HG03571 (cell line): ENCODE results near the gene DSG1.
"Not testable (repeated sequence)": the region's sequence is repeated elsewhere in the genome, so short reads cannot be mapped to it uniquely, and the experiment has no call there.

Experiments
- ATAC-seq: cut with Tn5 transposase; IDR thresholded peaks from one replicate; pipeline ENCODE4 v1.9.1; 2021; ENCODE audit not compliant: unreplicated experiment

DSG1 gene

GRCh38 chr18:31343454-31343853 lies 25.5 kb downstream of the DSG1 start:
- no peak for ATAC-seq

GRCh38 chr18:31353336-31353735 lies 35.4 kb downstream of the DSG1 start:
- ATAC-seq, result not testable (repeated sequence)

GRCh38 chr18:31354990-31355389 lies 37.0 kb downstream of the DSG1 start:
- no peak for ATAC-seq

DNA sequence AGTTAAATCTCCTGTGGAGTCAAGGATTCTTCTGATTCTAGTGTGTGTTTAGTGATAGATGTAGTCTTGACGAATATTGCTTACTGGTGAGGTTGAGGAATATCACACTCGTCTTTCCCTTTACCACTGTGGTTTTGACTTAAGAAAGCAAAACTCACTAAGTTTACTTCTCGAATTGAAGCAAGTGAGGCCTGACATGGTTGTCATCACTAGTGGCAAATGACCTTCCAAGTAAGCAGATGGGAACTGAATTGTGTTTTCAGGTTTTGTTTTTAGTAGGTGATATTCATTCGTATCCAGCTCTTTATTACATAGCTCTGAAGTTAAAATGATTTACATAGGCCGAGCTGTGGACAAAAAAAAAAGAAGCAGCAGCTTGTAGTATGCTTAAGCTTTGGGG lies 38.1 kb downstream of the DSG1 start:
- ATAC-seq, result no peak

DNA sequence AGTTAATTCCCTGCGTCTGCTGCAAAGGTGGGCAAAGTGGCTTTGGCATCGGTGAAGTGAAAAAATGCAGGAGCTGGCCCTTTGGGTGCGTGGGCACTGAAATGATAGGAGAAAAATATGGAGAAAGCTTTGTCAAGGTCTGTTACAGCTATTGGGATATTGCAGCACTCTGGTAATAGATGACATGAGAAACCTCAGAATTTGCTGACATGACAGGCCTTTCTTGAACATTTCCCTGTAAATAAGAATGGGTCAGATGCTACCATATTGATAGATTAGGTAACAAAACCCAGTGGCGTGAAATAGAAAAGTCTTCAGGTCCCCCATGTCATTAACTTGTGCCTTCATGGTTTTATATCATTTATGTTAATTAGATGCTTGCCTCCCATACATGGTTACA lies 46.2 kb downstream of the DSG1 start:
- no peak for ATAC-seq

GRCh38 chr18:31369478-31369877 lies 51.5 kb downstream of the DSG1 start:
- ATAC-seq, result no peak

- ATAC-seq, result no peak
Observed at GRCh38 chr18:31371989-31372388, 54.0 kb downstream of the DSG1 start.

GRCh38 chr18:31373641-31374040 lies 55.7 kb downstream of the DSG1 start:
- ATAC-seq, result no peak

DNA sequence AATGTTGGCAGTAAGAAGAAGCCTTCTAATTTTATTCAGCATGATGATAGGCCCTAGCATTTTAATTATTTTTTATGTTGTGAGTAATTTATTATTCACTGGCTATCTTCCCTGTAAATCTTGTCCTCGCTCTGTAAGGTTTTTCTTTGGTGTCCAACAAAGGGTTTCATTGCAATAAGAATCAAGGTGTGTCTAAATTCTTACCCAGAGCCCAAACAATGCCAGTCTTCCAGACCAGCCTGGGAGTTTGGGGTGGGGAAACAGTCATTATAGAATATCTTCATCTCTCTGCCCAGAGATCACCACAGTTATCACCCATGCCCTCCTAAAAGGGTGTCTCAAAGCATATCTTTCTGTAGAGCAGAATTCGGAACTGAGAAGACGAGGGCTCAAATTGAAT lies 58.5 kb downstream of the DSG1 start, which contains the start of gene DSG4:
Gene DSG4 (plus strand): TSS at position 301 of the 400 bp plus-strand sequence. CDS start 135 bp downstream, outside the sequence.
- ATAC-seq, result no peak

DNA sequence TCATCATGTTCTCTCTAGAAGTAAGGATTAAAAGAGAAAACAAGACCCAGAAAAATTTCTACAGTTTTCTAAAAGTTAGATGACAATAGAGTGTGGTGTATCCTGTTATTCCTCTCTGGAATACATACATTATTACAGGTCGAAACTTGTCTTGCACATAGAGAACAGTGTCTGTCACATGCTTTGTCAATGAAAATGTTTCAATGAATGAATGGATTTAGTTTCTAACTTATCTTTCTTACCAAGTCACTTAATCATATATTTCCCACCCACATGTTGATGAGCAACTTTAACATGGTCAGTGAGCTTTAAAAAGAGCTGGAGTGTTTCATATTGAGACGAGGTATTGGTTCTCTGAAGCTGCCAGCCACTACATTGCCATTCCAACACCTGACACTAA lies 63.0 kb downstream of the DSG1 start:
- ATAC-seq, result no peak

- no peak for ATAC-seq
Observed at GRCh38 chr18:31382107-31382506, 64.1 kb downstream of the DSG1 start.

DNA sequence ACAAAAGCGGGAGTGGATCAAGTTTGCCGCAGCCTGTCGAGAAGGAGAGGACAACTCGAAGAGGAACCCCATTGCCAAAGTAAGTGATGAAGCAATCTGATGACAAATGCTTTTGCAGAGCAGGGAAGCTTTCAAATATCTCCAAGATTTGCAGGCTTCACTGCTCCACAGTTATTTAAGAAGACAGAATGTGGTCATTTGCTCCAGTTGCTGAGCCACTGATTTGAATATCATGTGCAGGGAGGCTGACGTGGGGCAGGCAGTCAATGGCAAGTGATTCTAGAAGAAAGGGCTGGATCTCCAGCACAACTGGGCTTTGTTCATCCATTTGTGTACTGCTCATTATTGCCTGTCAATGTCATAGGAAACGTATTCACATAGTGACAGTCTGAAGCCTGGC lies 68.8 kb downstream of the DSG1 start:
- ATAC-seq, result no peak

DNA sequence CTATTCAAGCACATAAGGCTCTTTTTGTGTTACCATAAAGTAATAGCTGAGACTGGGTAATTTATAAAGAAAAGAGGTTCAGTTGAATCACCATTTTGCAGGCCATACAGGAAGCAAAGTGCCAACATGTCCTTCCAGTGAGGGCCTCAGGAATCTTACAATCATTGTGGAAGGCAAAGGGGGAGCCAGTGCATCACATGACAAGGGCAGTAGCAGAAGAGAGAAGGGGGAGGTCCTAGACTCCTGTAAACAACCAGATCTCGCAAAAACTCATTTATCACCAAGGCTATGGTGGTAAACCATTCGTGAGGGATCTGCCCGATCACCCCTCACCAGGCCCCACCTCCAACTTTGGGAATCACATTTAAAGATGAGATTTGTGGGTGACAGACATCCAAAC lies 75.3 kb downstream of the DSG1 start:
- ATAC-seq, result no peak

- ATAC-seq, result no peak
Observed at GRCh38 chr18:31396796-31397612, 79.0 kb downstream of the DSG1 start.

DNA sequence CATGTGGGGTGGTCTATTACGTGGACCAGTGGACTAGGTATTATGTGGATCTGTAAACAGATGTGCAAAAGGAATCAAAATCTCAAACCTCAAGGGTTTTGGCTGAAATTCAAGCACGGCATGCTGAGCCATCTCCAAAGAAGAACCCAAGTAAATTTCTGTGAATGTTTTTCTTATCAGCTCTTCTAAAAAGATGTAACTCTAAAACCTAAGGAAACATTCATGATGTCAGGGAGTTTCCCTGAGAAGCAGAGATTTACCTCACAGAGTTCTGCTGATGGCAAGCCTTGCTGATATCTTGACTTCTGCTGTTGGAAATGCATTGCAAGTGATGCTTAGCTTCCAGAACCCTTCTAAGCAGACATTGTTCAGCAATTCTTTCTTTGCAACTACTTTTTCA lies 80.2 kb downstream of the DSG1 start:
- ATAC-seq, result no peak

GRCh38 chr18:31399306-31400032 lies 81.5 kb downstream of the DSG1 start:
- no peak for ATAC-seq

GRCh38 chr18:31401156-31402025 lies 83.4 kb downstream of the DSG1 start:
- no peak for ATAC-seq

- no peak for ATAC-seq
Observed at GRCh38 chr18:31402026-31402373, 84.0 kb downstream of the DSG1 start.

GRCh38 chr18:31403409-31403808 lies 85.4 kb downstream of the DSG1 start:
- no peak for ATAC-seq
